Measurements from ENCODE around the gene OR51B2.

Gene OR51B2

DNA sequence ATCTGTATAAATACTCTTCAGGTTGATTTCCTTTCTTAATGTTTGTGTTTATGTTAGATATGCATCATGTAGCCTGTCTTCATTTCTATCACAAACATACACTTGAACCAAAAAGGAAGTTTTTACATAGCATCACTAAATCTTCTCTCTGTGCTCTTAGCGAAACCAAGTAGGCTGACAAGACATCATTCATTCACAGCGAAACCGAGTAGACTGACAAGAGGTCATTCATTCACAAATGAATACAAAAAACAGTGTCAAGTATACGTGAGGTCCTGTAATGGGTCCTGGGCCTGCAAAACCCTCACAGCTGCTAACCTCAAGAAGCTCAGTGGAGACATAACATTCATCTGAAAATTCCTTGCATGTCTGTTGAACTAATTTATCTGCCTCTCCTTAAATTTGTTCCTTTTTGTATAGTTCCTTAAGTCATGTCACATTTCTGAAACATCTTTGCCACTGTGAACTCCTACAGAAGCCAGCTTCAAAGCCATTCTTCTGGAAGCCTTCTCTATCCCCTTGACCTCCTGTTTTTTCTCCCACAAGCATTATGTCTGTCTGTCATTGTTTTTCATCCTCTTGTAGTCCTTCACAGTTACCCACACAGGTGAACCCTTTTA, 44.5 kb downstream of the OR51B2 start:
- no peak overlapping the region for H3K27ac ChIP-seq

DNA sequence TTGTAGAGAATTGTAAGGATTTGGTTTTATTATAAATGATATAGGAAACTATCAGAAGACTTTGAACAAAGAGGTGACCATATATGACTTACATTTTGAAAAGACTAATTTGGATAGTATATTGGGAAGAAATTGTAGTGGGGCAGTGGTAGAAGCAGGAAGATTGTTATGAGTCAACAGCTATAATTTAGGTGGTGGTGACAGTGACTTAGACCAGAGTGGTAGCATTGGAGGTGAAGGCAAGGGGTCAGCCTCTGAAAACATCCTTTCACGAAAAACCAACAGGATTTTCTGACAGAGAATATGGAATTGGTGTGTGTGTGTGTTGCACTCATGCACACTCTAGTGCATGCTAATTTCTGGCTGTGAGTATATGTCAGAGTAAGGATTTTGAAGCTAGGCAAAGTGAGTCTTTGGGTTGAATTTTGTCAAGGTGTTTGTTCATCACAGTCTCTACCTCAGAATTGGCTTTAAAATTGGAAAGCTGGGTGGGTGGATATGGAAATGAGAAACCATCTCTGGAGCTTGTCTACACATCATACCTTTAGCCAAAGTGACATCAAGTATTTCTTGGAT, 46.2 kb downstream of the OR51B2 start:
- no peak overlapping the region for H3K27ac ChIP-seq
- TF ChIP-seq, protein P1, sequence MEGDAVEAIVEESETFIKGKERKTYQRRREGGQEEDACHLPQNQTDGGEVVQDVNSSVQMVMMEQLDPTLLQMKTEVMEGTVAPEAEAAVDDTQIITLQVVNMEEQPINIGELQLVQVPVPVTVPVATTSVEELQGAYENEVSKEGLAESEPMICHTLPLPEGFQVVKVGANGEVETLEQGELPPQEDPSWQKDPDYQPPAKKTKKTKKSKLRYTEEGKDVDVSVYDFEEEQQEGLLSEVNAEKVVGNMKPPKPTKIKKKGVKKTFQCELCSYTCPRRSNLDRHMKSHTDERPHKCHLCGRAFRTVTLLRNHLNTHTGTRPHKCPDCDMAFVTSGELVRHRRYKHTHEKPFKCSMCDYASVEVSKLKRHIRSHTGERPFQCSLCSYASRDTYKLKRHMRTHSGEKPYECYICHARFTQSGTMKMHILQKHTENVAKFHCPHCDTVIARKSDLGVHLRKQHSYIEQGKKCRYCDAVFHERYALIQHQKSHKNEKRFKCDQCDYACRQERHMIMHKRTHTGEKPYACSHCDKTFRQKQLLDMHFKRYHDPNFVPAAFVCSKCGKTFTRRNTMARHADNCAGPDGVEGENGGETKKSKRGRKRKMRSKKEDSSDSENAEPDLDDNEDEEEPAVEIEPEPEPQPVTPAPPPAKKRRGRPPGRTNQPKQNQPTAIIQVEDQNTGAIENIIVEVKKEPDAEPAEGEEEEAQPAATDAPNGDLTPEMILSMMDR (conservative IDR thresholded peaks at IDR 0.05), result no peak

More for the DNA sequence above, 44.5 kb downstream of the OR51B2 start:
- TF ChIP-seq, protein P1 (conservative IDR thresholded peaks at IDR 0.05), result no peak

DNA sequence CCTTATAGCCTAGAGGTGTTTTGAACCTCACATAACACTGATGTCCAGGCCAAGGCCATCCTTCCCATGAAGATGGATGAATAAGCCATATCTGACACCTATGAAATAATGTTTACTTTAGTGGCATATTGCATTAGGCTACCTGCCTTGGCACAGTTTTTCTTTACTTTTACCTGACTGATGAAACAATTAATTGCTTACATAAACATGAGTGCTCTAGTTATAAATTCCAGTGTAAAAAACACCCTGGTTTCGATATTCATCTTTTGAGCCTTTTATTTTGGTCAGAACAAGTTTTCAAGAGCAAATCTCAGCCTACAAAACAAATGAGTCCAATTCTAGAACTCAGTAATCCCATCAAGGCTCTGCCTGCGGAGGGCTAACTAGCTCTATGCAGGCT, 47.4 kb downstream of the OR51B2 start:
- H3K27ac ChIP-seq, result no peak overlapping the region
- TF ChIP-seq, protein P1 (conservative IDR thresholded peaks at IDR 0.05), result no peak

DNA sequence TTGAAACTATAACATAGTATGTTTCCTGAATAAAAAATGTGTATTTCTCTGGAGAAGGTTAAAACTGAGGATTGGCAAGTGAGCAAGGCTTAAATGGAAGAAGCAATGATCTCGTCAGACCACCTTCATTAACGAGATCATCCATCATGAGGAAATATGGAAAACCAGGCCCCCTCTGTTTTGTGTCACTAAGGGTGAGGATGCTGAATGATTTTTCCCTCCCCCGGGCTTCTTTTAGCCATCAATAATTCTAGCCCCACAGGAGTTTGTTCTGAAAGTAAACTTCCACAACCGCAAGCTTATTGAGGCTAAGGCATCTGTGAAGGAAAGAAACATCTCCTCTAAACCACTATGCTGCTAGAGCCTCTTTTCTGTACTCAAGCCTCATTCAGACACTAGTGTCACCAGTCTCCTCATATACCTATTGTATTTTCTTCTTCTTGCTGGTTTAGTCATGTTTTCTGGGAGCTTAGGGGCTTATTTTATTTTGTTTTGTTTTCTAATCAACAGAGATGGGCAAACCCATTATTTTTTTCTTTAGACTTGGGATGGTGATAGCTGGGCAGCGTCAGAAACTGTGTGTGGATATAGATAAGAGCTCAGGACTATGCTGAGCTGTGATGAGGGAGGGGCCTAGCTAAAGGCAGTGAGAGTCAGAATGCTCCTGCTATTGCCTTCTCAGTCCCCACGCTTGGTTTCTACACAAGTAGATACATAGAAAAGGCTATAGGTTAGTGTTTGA, 48.6 kb downstream of the OR51B2 start:
- H3K27ac ChIP-seq, result no peak overlapping the region
- TF ChIP-seq, protein P1 (conservative IDR thresholded peaks at IDR 0.05), result no peak

DNA sequence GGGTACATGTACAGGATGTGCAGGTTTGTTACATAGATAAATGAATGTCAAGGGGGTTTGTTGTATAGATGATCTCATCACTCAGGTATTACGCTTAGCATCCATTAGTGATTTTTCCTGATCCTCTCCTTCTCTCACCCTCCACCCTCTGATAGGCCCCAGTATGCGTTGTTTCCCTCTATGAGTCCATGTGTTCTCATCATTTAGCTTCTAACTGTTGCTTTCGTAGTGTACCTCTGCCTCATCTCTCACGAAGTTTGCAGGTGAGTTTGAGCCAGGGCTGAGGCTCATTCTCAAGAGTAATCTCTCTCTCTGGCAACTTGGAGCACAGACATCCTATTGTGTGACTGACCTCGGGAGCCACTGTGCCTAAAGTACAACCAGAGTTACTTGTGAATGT, 49.7 kb downstream of the OR51B2 start:
- TF ChIP-seq, protein P1 (conservative IDR thresholded peaks at IDR 0.05), result no peak
- no peak overlapping the region for H3K27ac ChIP-seq

Data from VCaP (cell line).